T-cell (primary cell): Measurements from ENCODE around the gene TFEB. TPM values are rescaled to one million over a fixed set of nuclear protein-coding genes. Genes with fewer than 3 reads are reported as not detected.

Source experiments
- ATAC-seq, 4 experiments: fragments of 200-7000 bp in 3 of 4; fragments of 150-1000 bp in 1 of 4; cut with Tn5 transposase; replicated peaks in 1 of 4; 1 replicate in 3 of 4; 2 replicates in 1 of 4; pipeline ENCODE4 v1.10.0; 2021; ENCODE audit warnings: moderate library complexity in 3 of 4, mild to moderate bottlenecking in 2 of 4, moderate number of reproducible peaks in 1 of 4
- CTCF ChIA-PET, 2 donors: fragments of 300-600 bp; sonication (Branson Sonifier 250); formaldehyde crosslinking; loops; one replicate each; lab custom pipeline; 2022; ENCODE audit warnings: antibody characterized with exemption in 2 of 2; lab: Charles Lee
- POLR2A ChIA-PET, 2 donors: fragments of 300-600 bp; sonication (Branson Sonifier 250); formaldehyde crosslinking; loops; one replicate each; lab custom pipeline; 2022; ENCODE audit warnings: antibody characterized with exemption in 2 of 2; lab: Charles Lee
- DNase-seq, 35 experiments: peaks; one replicate each; pipeline versions ENCODE4 v3.0.0 to v3.0.0-alpha.2; 2013 to 2023
- H3K27ac ChIP-seq: one replicate; pipeline ENCODE4 v1.5.1; 2013; ENCODE audit warnings: low read length
- H3K27me3 ChIP-seq, 2 experiments: replicated peaks in 1 of 2; 1 replicate in 1 of 2; 2 replicates in 1 of 2; pipeline versions ENCODE4 v1.6.1 to v1.7.0; 2013; ENCODE audit warnings: low read length in 1 of 2, mixed read lengths in 1 of 2; ENCODE audit not compliant: control insufficient read depth in 2 of 2, insufficient read depth in 2 of 2; ENCODE audit errors: extremely low read depth in 1 of 2
- H3K36me3 ChIP-seq, 2 donors: 1 replicate in 1 of 2; 2 replicates in 1 of 2; pipeline versions ENCODE4 v1.6.1 to v1.7.0; 2013; ENCODE audit warnings: low read length in 1 of 2; ENCODE audit not compliant: control insufficient read depth in 2 of 2, insufficient read depth in 1 of 2; ENCODE audit errors: extremely low read depth in 1 of 2
- H3K4me1 ChIP-seq, 2 experiments: 1 replicate in 1 of 2; 2 replicates in 1 of 2; pipeline versions ENCODE4 v1.6.1 to v1.7.0; 2013; ENCODE audit warnings: low read length in 2 of 2, mixed read lengths in 1 of 2; ENCODE audit not compliant: insufficient read depth in 2 of 2, control insufficient read depth in 1 of 2; ENCODE audit errors: extremely low read depth in 1 of 2
- H3K4me3 ChIP-seq, 2 donors: 1 replicate in 1 of 2; 2 replicates in 1 of 2; pipeline versions ENCODE4 v1.5.1 to v1.7.0; 2013; ENCODE audit warnings: mild to moderate bottlenecking in 2 of 2, low read length in 1 of 2, moderate library complexity in 1 of 2; ENCODE audit not compliant: control insufficient read depth in 1 of 2; ENCODE audit errors: extremely low read depth in 1 of 2
- H3K9me3 ChIP-seq: 2 replicates; pipeline ENCODE4 v1.7.0; 2013
- H3K27ac Mint-ChIP-seq, 2 donors: one replicate each; pipeline ENCODE4 v1.8.0; 2020 to 2021; ENCODE audit warnings: mild to moderate bottlenecking in 2 of 2, mixed read lengths in 2 of 2
- H3K27me3 Mint-ChIP-seq, 2 donors: one replicate each; pipeline ENCODE4 v1.8.0; 2021 to 2022; ENCODE audit warnings: mixed read lengths in 2 of 2
- H3K36me3 Mint-ChIP-seq: one replicate; pipeline ENCODE4 v1.8.0; 2021; ENCODE audit warnings: mixed read lengths
- H3K4me1 Mint-ChIP-seq, 3 donors: one replicate each; pipeline ENCODE4 v1.8.0; 2020 to 2022; ENCODE audit warnings: mixed read lengths in 3 of 3, mild to moderate bottlenecking in 1 of 3
- H3K4me3 Mint-ChIP-seq, 3 donors: one replicate each; pipeline ENCODE4 v1.8.0; 2020 to 2022; ENCODE audit warnings: mild to moderate bottlenecking in 3 of 3, mixed read lengths in 3 of 3, moderate library complexity in 3 of 3
- H3K9me3 Mint-ChIP-seq, 3 donors: one replicate each; pipeline ENCODE4 v1.8.0; 2020 to 2022; ENCODE audit warnings: mixed read lengths in 3 of 3
- WGBS: methylation state at CpG from one replicate; pipeline ENCODE4 v1.1.5; 2013; ENCODE audit warnings: missing lambda C conversion rate; ENCODE audit not compliant: insufficient coverage; 5-methylcytosine and 5-hydroxymethylcytosine counted together
- total RNA-seq, 35 experiments: library from RNA in 6 of 35; stranded (reverse) in 6 of 35; fragments of 120-200 nt in 1 of 35; gene quantifications; one replicate each; pipeline versions ENCODE4 v1.2.1 to v1.2.4 and lab custom pipeline; 2013 to 2026

Gene TFEB
- total RNA-seq, 5 donors from 2014 or later (not counting 1 experiment from before 2014, with no cell fraction given): 18.9 to 28.1 (median 19.5) TPM

- ATAC-seq: peak; percentile 39 to 70 (median 46)
- H3K9me3 Mint-ChIP-seq: no peaks in the 10 kb centered on the region
- ChIA-PET CTCF (interaction anchor here (0.5 to 2.4 kb wide), 3 partner anchors 79 to 590 kb away, joined by 4 to 11 read pairs (median 6); no protein-coding TSS in a partner anchor), POLR2A (interaction anchor here in 1 of 2 donors (0.7 kb wide), 1 partner anchor 234 kb away, joined by 4 read pairs; no protein-coding TSS in a partner anchor)
- Histone ChIP-seq H3K27me3 (peaks cover 0 to 30% of the 10 kb centered on the region in 2 experiments), H3K4me1 (peaks cover 0 to 21% of the 10 kb centered on the region in 2 experiments), H3K9me3 (no peaks in the 10 kb centered on the region), H3K36me3 (peaks cover 9% of the 10 kb centered on the region in 2 donors), H3K27ac (no peak overlapping the region), H3K4me3 (no peak overlapping the region)
- peak; percentile 28 to 75 (median 59) for DNase-seq
- H3K27me3 Mint-ChIP-seq: peaks cover 1 to 4% of the 10 kb centered on the region in 2 donors
- peak overlapping the region in 1 of 2 donors; percentile 82 for H3K27ac Mint-ChIP-seq
- H3K4me1 Mint-ChIP-seq: peaks cover 8 to 18% (median 13%) of the 10 kb centered on the region in 3 donors
- no peaks in the 10 kb centered on the region for H3K36me3 Mint-ChIP-seq
- peak overlapping the region; percentile 77 to 80 (median 80) for H3K4me3 Mint-ChIP-seq
- 13% methylated on average over 4 of the region's 9 CpGs for WGBS
Measured at GRCh38 chr6:41682056-41682477, 53.3 kb downstream of the TFEB start.

- H3K4me3 Mint-ChIP-seq: no peak overlapping the region
- CTCF ChIA-PET: interaction anchor here in 1 of 2 donors (2.4 kb wide), 1 partner anchor 77 kb away, joined by 6 read pairs; no protein-coding TSS in a partner anchor
- H3K27ac Mint-ChIP-seq: no peak overlapping the region
- H3K36me3 ChIP-seq: peaks cover under 1 to 4% of the 10 kb centered on the region in 2 donors
- H3K4me3 ChIP-seq: no peak overlapping the region
- DNase-seq: no peak
- H3K4me1 ChIP-seq: peaks cover 0 to 21% of the 10 kb centered on the region in 2 experiments
- no peaks in the 10 kb centered on the region for H3K9me3 ChIP-seq
- ATAC-seq: no peak
- H3K27ac ChIP-seq: no peak overlapping the region
- peaks cover 8 to 17% of the 10 kb centered on the region in 2 donors for H3K27me3 Mint-ChIP-seq
- 80% methylated on average over 9 of the region's 11 CpGs for WGBS
- POLR2A ChIA-PET: no interaction called here
- no peaks in the 10 kb centered on the region for H3K36me3 Mint-ChIP-seq
- no peaks in the 10 kb centered on the region for H3K9me3 Mint-ChIP-seq
- H3K4me1 Mint-ChIP-seq: peaks cover 8 to 18% (median 13%) of the 10 kb centered on the region in 3 donors
- H3K27me3 ChIP-seq: peaks cover 0 to 36% of the 10 kb centered on the region in 2 experiments
Measured at GRCh38 chr6:41680182-41680965, 55.0 kb downstream of the TFEB start.

- Mint-ChIP-seq H3K4me3 (no peak overlapping the region), H3K9me3 (no peaks in the 10 kb centered on the region), H3K27ac (no peak overlapping the region), H3K27me3 (peaks cover 11 to 17% of the 10 kb centered on the region in 2 donors), H3K36me3 (no peaks in the 10 kb centered on the region), H3K4me1 (peaks cover 8 to 18% (median 13%) of the 10 kb centered on the region in 3 donors)
- H3K4me1 ChIP-seq: peaks cover 0 to 21% of the 10 kb centered on the region in 2 experiments
- CTCF ChIA-PET: no interaction called here
- H3K36me3 ChIP-seq: no peaks in the 10 kb centered on the region
- no peak overlapping the region for H3K27ac ChIP-seq
- DNase-seq: no peak
- no peak overlapping the region for H3K4me3 ChIP-seq
- 100% methylated on average over 1 of the region's 9 CpGs for WGBS
- POLR2A ChIA-PET: no interaction called here
- no peaks in the 10 kb centered on the region for H3K9me3 ChIP-seq
- ATAC-seq: no peak
- peaks cover 0 to 43% of the 10 kb centered on the region in 2 experiments for H3K27me3 ChIP-seq
Measured at GRCh38 chr6:41679696-41680095, 55.7 kb downstream of the TFEB start.

GRCh38 chr6:41678511-41679084, 56.8 kb downstream of the TFEB start:
- ChIA-PET CTCF (interaction anchor here in 1 of 2 donors (0.6 kb wide), 1 partner anchor 213 kb away, joined by 5 read pairs; no protein-coding TSS in a partner anchor), POLR2A (no interaction called here)
- no peak for DNase-seq
- H3K36me3 Mint-ChIP-seq: no peaks in the 10 kb centered on the region
- peaks cover 17 to 19% of the 10 kb centered on the region in 2 donors for H3K27me3 Mint-ChIP-seq
- Histone ChIP-seq H3K27ac (no peak overlapping the region), H3K4me3 (no peak overlapping the region), H3K36me3 (no peaks in the 10 kb centered on the region), H3K27me3 (peaks cover 0 to 48% of the 10 kb centered on the region in 2 experiments), H3K9me3 (no peaks in the 10 kb centered on the region), H3K4me1 (peaks cover 0 to 17% of the 10 kb centered on the region in 2 experiments)
- WGBS: 77% methylated on average over 7 of the region's 8 CpGs
- H3K27ac Mint-ChIP-seq: no peak overlapping the region
- H3K4me1 Mint-ChIP-seq: peaks cover 4 to 15% (median 10%) of the 10 kb centered on the region in 3 donors
- no peak overlapping the region for H3K4me3 Mint-ChIP-seq
- no peaks in the 10 kb centered on the region for H3K9me3 Mint-ChIP-seq
- ATAC-seq: no peak

- ChIA-PET POLR2A (no interaction called here), CTCF (no interaction called here)
- Mint-ChIP-seq H3K27ac (no peak overlapping the region), H3K4me3 (no peak overlapping the region), H3K4me1 (peaks cover 0 to 4% (median 2%) of the 10 kb centered on the region in 3 donors), H3K27me3 (peaks cover 17 to 20% of the 10 kb centered on the region in 2 donors), H3K9me3 (no peaks in the 10 kb centered on the region), H3K36me3 (no peaks in the 10 kb centered on the region)
- Histone ChIP-seq H3K4me3 (no peak overlapping the region), H3K27me3 (peaks cover 0 to 44% of the 10 kb centered on the region in 2 experiments), H3K36me3 (no peaks in the 10 kb centered on the region), H3K27ac (no peak overlapping the region), H3K9me3 (no peaks in the 10 kb centered on the region), H3K4me1 (peaks cover 0 to 4% of the 10 kb centered on the region in 2 experiments)
- ATAC-seq: no peak
- WGBS: 94% methylated on average over 6 of the region's 25 CpGs
- no peak for DNase-seq
Measured at GRCh38 chr6:41677124-41677921, 58.1 kb downstream of the TFEB start.

- Mint-ChIP-seq H3K4me3 (no peak overlapping the region), H3K27me3 (peaks cover 26 to 29% of the 10 kb centered on the region in 2 donors), H3K4me1 (no peaks in the 10 kb centered on the region), H3K36me3 (no peaks in the 10 kb centered on the region), H3K9me3 (no peaks in the 10 kb centered on the region), H3K27ac (no peak overlapping the region)
- Histone ChIP-seq H3K4me3 (no peak overlapping the region), H3K4me1 (no peaks in the 10 kb centered on the region), H3K36me3 (no peaks in the 10 kb centered on the region), H3K27me3 (peaks cover 0 to 49% of the 10 kb centered on the region in 2 experiments), H3K27ac (no peak overlapping the region), H3K9me3 (no peaks in the 10 kb centered on the region)
- POLR2A ChIA-PET: no interaction called here
- CTCF ChIA-PET: no interaction called here
- DNase-seq (no peak), ATAC-seq (no peak)
- 83% methylated on average over 2 of the region's 5 CpGs for WGBS
Measured at GRCh38 chr6:41676431-41676830, 59.0 kb downstream of the TFEB start.
